Neural cell (in vitro differentiated cells): Measurements from ENCODE around the gene TMEM218.

Source experiments
- EP300 ChIP-seq: fragments of 450-650 bp; conservative IDR thresholded peaks from 2 replicates; pipeline ENCODE4 v1.6.1; 2014; ENCODE audit warnings: antibody characterized with exemption, mild to moderate bottlenecking, moderate library complexity; ENCODE audit not compliant: poor library complexity, severe bottlenecking
- EZH2 ChIP-seq: fragments of 200-600, 300-800 bp; shearing (Covaris generic), sonication (generic); IDR thresholded peaks from 2 replicates; pipeline ENCODE4 v1.6.1; 2014; ENCODE audit warnings: antibody characterized with exemption, low read length, borderline replicate concordance, mild to moderate bottlenecking; ENCODE audit not compliant: insufficient read depth, poor library complexity, severe bottlenecking
- POLR2AphosphoS5 ChIP-seq: IDR thresholded peaks from 2 replicates; pipeline ENCODE4 v1.6.1; 2012
- RAD21 ChIP-seq: fragments of 450-650 bp; conservative IDR thresholded peaks from 2 replicates; pipeline ENCODE4 v1.6.1; 2014; ENCODE audit warnings: antibody characterized with exemption, mild to moderate bottlenecking, moderate library complexity
- REST ChIP-seq: IDR thresholded peaks from 2 replicates; pipeline ENCODE4 v1.6.1; 2012; ENCODE audit warnings: borderline replicate concordance
- TAF1 ChIP-seq: IDR thresholded peaks from 2 replicates; pipeline ENCODE4 v1.6.1; 2012; ENCODE audit warnings: low read depth
- TF ChIP-seq, protein P1 (sequence below): fragments of 450-650 bp; IDR thresholded peaks from 2 replicates; pipeline ENCODE4 v1.5.1; 2014; ENCODE audit warnings: antibody characterized with exemption, mild to moderate bottlenecking, moderate library complexity; ENCODE audit not compliant: poor library complexity, severe bottlenecking

GRCh38 chr11:125076378-125076945, 35.0 kb downstream of the TMEM218 start:
- TF ChIP-seq, protein P1, sequence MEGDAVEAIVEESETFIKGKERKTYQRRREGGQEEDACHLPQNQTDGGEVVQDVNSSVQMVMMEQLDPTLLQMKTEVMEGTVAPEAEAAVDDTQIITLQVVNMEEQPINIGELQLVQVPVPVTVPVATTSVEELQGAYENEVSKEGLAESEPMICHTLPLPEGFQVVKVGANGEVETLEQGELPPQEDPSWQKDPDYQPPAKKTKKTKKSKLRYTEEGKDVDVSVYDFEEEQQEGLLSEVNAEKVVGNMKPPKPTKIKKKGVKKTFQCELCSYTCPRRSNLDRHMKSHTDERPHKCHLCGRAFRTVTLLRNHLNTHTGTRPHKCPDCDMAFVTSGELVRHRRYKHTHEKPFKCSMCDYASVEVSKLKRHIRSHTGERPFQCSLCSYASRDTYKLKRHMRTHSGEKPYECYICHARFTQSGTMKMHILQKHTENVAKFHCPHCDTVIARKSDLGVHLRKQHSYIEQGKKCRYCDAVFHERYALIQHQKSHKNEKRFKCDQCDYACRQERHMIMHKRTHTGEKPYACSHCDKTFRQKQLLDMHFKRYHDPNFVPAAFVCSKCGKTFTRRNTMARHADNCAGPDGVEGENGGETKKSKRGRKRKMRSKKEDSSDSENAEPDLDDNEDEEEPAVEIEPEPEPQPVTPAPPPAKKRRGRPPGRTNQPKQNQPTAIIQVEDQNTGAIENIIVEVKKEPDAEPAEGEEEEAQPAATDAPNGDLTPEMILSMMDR: no peak
- TF ChIP-seq EP300 (no peak), EZH2 (no peak), RAD21 (no peak), REST (no peak), POLR2AphosphoS5 (no peak), TAF1 (no peak)
